Measurements from ENCODE around the gene S100A1. TPM values are rescaled to one million over a fixed set of nuclear protein-coding genes. Genes with fewer than 3 reads are reported as not detected.

Gene S100A1
- total RNA-seq, 1 donor from 2014 or later: 5.6 TPM

DNA sequence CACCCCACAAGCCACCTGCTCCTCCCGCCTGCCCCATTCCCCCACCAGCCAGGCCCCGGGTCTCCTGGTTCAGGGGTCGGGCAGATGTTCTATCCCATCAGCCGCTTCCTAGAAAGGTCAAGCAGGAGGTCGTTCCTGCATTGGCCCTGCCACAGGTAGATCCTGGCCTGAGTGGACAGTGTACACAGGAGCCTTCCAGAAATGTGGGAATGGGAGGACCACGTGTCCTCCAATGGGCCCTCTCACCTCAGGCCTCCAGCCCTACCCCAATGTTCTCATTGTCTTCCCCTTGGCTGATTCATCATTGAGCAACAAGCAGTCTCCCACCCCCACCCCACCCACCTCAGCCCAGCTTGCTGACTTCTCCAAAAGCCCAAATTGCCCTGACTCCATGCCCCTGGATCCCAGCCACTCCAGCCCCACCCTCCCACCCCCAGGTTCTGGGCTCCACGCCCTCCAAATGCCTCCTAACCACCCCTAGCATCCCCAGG lies 17.4 kb upstream of the S100A1 start:
- no peak for DNase-seq

DNA sequence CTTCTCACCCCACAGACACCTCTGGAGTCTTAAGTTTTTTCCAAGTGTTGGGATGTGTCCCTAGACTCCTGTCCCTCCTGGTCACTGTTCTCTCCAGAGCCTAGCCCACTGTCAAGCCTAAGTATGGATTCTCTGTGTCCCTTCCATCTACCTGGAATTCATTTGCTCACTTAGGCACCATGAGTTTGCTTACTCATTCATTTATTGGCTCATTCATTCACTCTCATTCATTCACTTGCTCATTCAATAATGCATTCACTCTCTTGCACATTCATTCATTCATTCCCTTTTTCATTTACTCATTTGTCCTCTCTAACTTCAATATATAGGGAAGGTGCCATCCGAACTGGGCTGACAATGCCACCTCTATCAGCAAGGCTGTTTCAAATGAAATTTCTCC lies 16.9 kb upstream of the S100A1 start:
- DNase-seq: no peak

DNA sequence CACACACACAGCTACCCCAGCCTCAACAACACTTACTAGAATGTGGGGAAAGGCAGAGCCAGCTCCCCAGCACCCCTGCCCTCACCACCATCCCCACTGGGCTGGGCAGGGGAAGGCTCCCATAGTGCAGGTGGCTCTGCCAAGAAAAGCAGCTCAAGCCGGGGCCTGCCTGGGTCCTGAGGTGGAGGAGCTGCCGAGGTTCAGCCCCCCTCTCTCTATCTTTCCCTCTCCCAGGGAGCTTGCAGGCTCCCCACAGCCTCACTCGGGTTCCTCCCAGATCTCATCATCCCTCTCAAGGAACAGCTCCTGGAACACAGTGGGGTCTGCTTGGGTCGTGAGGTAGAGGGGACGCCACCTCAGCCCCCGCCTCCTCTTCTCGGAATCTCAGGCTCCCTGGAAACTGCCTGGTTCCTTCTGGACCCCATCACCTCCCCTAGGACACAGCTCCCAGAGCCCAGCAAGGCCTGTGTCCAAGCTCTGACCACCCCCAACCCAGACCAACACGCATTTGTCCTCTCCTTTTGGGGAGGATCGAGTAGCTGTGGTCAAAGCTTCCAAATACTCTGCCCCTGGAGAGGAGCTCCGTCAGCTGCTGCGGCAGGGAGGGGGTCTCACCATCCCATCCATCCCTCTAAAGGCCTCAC lies 16.0 kb upstream of the S100A1 start:
- no peak for DNase-seq

DNA sequence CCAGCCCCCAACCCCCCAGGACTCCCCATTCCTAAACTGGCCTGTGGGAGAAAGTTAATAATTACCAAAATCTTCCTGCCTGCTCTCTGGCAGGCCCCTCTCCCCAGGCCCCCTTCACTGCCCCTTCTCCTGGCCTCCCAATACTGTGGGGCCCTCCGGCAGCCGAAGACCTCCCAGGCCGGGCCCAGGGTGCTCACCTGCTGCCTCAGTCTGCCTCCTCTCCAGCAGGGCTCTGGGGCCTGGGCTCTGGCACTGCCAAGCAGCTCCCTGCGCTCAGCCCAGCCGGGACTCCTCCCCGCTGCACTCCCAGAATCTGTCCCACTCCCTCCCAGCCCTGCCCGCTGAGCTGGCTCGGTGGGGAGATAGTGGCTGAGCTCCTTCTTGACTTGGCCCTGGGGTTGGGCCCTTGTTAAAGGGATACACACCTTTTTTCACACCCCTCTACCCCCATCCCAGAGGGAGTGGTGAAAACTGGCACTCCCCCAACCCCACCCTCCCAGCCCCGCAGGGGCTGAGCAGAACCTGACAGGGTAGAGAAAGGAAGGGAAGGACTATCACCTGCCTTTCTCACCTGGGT lies 15.4 kb upstream of the S100A1 start, which contains the start of gene S100A16:
TSS of gene S100A16 (minus strand) at position 383 of the 577 bp plus-strand sequence. CDS start 4,986 bp downstream, outside the sequence.
- peak; percentile 34 for DNase-seq

DNA sequence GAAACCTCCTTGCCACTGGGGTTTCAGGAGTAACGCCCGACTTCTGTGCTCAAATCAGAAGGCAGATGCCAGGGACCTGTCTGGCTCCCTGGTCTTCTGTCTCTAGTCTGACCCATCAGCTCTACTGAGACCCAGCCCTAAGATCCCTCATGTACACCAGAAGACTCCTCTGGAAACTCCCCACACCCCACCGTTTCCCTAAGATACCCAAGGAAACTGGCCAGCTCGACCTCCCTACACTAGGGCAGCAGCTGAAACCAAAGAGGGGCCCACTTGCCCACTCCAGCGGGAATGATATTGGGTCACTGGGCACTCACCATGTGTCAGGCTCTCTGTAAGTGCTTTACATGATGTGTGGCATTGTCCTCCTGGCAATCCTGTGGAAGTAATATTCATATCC lies 14.8 kb upstream of the S100A1 start:
- no peak for DNase-seq

DNA sequence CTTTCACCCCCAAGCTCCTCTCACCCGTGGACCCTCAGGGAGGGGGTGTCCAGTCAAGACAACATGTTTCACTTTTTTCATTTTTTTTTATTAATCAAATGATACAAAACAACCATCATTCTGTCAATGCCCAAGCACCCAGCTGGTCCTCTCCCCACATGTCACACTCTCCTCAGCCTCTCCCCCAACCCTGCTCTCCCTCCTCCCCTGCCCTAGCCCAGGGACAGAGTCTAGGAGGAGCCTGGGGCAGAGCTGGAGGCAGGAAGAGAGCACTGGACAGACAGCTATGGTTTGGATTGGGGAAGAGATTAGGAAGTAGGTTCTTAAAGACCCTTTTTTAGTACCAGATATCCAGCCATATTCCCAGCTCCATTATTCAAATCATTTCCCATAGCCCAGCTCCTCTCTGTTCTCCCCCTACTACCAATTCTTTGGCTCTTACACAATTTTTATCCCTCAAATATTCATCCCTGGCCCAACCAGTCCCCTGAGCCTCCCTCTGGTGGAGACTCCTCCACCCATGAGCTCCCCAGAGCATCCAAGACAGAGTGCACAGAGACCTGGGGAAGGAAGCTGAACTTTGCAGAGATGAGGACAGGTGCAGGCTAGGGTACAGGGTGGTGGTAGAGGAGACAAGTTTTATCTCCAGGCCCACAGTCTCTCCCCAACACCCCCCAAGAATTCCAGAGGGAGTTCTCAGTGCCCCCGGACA lies 13.9 kb upstream of the S100A1 start:
- no peak for DNase-seq

DNA sequence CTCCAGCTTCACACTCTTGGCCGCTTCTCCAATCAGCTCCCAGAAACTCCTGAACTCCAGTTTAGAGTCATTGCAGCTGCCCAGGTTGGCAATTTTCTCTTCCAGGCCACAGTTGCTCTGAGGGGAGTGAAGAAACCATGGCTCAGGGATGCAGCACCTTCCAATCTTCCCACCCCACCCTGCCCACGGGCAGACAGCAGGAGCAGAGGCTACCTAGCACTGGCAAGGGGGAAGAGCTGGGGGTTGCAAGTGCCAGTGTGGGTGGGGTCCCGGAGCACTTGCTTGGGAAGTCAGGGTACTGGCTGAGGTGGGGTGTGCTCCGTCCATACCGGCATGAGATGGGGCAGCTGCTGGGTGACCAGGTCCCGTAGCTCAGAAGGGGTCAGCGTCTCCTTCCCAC lies 13.3 kb upstream of the S100A1 start:
- no peak for DNase-seq

DNA sequence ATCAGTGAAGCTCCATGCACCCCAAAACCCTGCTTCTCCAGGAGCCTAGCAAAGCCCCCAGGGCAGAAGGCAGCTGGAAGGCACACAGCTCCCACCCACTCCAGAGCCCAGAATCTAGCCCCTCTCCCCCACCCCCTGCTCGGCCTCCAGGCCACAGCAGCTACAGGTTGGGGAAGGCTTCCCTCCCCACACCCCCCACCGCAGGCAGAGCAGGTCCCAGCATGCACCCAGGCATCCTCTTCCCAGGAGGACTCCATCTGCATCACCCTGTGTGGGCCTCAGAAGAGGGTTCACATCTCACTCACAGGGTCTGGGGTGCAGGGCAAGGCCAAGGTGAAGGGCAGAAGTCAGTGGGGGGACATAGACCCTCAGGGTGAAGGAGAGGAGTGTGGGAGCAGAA lies 12.8 kb upstream of the S100A1 start:
- no peak for DNase-seq

DNA sequence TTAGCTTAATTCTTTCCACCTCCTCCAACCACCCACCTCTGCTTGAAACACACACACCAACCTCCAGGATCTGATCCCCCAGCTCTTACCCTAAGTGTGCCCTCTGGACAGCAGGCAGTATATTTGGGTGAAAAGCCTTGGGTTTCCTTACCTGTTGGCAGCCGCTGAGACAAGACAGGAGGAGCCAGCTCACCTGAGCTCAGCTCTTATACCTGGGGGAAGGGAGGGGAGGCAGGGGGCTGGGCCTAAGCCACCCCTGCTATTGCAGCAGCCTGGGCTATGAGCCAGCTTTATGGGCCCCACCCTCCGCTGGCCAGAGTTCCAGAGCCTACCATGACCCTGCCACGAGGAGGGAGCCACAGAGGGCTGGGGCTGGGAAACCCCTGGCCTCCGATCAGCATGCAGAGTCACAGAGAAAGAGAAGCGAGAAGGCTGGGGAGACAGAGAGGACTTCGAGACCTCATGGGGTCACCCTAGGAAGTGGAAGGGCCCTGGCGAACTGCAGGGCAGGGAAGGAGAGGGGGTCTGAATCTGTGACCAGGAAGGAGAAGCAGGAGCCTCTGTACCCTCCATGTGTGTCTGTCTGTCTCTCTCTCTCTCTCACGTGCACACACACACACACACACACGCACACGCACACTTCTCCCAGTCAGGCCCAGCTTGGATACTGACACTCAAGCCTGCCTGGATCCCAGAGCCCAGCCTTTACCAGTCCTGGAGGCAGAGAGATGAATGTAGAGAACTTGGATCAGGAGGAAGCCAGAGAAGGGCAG lies 11.9 kb upstream of the S100A1 start, which contains the start of gene S100A14:
TSS of gene S100A14 (minus strand) at position 182 of the 773 bp plus-strand sequence. CDS start 467 bp downstream, outside the sequence.
- no peak for DNase-seq

DNA sequence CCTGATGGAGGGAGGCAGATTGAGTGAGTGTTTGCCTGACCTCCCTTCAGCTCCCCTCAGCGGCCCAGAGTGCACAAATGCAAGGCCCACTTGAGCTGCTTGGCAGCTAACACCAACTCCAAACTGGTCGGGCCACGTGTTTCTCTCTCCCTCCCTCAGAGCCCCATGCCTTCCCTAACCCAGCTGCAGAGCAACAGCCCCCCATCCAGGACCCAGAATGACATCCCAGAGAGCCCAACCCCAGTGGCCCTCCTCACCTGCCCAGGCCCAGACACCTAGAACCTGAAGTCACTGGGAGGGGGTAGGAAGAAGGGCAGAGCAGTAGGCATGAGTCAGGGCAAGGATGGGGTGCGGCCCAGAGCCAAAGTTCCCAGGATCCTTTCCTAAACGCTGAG lies 11.3 kb upstream of the S100A1 start:
- DNase-seq: no peak

DNA sequence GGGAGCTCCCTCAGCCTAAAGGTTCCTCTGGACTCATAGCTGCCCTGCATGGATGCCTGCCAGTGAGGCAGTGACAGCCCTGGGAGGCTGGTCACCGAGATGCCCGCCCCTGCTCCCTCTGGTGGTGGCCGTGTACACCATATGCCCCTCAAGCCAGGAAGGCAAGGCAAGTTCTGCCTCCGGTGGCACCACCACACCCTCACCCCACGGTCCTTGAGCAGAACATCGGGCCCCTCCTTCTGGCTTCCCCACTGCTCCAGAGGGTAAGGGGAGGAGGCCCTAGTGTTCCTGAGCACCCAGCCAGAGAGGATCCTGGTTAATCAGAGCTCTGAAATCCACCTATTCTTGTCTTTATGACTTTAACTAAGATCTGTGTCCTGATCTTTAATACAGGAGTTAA lies 10.6 kb upstream of the S100A1 start:
- DNase-seq: peak; percentile 15

DNA sequence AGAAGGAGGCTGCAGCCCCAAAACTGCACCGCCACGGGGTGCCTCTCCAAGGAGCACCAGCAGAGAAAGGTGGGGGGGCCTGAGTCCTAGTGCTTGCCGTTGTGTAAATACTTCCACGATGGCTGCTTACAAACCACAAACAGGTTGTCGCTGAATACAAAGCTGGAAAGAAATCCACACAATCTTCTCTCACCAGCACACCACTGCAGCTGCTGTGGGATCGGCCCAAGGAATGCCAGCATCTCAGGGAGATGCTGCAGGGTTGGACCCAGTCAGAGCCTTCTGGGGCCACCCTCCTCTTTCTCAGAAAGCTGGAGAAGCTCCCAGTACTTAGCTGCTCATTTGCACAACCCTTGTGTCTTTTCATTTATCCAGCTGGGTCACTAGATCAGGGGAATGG lies 9.1 kb upstream of the S100A1 start:
- DNase-seq: no peak

DNA sequence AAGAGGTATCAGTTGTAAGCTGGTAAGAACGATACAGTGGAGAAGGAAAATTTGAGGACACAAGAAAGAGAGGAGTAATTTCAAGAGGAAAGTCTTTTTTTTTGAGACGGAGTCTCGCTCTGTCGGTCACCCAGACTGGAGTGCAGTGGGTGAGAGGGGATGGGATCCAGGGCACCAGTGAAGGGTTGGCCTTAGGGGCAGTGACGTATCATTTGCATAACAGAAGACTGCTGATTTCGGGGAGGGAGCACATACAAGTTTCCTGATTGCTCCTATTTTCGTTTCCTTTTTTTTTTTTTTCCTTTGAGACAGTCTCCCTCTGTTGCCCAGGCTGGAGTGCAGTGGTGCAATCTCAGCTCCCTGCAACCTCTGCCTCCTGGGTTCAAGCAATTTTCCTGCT lies 5.1 kb upstream of the S100A1 start:
- no peak for DNase-seq

DNA sequence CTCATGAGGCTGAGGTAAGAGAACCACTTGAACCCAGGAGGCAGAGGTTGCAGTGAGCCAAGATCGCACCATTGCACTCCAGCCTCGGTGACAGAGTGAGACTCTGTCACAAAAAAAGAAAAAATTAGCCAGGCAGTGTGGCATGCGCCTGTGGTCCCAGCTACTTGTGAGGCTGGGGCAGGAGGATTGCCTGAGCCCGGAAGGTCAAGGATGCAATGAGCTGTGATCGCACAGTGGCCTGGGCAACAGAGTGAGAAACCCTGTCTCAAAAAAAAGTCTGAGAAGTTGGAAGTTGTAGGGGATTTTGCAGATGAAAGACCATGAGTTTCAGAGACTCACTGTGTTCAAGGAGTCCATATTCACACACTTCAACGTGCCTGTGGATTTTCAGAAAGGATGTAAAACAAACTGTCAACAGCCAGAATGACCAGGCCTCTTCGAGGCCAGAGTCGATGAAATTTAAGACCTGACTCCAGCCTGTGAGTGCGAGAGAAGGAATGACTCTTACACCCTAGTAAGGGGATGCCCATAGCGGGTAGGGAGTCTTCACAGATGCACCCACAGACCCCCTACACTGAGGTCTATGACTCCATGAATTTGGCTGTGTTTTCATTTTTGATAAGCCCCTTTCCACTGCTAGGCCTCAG lies 3.1 kb upstream of the S100A1 start:
- no peak for DNase-seq

DNA sequence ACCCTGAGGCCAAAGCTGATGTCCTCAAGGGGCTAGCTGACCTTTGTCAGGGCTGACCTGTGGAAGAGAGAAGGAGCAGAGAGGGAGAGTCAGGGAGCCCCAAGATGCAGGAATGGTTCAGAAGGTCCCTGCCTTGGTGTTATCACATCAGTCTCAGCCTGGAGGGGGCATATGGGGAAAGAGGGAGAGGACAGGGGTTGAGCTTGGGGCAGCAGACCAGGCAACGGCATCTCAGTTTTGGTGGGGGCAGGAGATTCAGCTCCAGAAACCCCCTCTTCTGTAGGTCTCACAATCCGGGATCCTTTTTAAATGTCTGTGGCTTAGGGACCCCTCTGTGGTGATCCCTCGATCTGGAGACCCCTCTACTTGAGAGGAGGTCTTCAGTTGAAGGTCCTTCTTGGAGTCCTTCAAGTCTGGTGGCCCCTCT lies 1.7 kb upstream of the S100A1 start:
- DNase-seq: no peak

DNA sequence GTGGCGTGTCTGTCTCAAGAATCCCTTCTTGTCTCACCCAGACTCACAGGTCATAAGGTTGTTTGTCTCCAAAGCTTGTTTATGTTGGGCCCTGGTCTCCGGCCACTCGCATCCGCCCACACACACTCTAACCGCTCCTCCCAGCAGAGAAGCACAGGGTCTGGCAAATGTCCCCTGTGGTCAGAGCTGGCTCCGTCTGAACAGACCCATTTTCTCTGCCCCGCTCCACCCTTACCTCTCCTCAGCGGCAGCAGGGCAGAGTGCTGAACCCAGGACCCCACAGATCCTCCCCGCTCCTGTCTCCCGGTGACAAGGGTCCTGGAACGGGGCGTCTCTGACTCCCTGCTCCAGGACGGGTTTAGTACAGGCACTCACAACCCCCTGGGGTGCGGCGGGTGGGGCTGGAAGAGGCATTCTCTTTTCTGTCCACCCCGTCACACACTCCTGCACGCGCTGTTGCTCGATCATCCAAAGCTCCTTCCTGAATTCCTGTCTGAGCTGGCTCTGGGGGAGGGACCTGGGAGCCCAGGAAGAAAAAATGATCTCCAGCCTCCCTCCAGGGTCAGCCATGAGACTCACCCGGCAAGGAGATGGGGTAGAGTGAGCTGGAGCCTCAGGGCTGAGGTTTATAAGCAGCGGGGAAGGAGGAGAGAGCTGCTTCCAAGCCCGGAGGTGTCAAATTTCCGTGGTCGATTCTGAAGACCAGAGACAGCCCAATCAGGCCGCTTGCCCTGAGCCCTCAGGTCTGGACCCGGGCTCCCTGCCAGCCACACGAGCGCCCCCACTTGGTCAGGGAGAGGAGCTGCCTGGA lies 1.1 kb upstream of the S100A1 start, which contains the start of gene S100A13:
TSS of gene S100A13 (minus strand) at position 602 of the 811 bp plus-strand sequence. CDS start 1,033 bp downstream, outside the sequence.
- DNase-seq: peak; percentile 53

DNA sequence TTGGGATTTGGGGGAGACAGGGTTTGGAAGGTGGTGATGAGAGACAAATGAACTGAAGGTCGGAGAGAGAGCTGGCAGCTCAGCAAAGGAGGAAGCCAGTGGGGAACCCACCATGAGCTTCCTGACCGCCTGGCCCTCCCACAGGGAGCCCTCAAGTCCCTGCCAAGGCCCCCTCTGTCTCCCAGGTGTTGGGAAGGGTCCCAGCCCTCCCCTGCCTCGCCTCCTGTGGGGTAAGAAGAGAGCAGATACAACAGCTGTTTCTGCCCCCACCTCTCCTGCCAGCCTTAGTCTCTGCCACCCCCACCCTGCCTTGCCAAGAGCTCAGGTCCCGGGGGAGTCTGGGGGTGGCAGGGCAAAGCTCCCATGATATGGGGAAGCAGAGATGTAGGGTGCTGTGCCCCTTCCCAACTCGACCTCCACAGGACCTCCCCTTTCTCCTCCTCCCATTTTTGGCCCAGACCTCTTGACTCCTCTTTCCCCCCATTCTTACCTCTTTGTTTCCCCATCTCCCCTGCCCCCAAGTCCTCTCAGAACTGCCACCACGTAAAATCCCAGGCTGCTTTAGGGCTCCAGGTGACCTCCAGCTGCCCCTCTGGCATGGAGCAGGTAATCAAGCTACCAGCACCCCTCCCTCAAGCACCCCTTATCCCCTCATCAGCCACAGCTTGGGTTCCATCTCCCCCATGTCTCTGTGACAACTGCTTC lies 556 bp downstream of the S100A1 start:
- DNase-seq: no peak

DNA sequence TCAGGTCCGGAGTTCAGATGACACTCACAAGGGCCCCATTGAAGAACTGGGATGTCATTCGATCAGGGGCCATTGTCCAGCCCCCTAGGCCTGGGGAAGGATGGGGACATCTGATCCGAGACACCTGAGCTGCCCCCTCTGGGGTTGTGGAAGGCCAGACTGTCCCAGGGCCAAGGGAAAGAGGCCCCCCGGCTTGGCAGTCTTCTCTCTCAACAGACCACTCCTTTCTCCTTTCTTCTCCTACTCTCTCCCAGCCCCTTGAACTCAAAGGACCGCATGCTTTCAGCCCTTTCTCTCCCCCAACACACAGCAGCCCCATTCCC lies 1.1 kb downstream of the S100A1 start:
- DNase-seq: no peak

DNA sequence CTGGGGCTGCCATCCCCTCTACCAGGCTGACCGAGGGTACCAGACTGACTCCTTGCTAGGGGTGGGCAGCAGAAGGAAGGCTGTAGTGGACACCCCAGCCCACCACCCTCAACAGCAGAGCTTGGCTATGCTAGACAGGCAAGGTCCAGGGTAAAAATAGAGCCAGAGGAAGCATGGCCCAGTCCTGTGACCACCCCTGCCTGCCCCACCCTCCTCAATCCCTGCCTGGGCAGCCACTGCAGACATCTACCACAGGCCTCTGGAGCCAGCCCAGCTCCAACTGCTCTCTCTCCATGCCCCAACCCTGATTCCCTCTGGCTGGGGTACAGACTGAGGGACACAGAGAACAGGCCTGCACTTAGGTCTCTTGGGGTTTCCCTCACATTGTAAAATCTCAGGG lies 1.7 kb downstream of the S100A1 start:
- no peak for DNase-seq

DNA sequence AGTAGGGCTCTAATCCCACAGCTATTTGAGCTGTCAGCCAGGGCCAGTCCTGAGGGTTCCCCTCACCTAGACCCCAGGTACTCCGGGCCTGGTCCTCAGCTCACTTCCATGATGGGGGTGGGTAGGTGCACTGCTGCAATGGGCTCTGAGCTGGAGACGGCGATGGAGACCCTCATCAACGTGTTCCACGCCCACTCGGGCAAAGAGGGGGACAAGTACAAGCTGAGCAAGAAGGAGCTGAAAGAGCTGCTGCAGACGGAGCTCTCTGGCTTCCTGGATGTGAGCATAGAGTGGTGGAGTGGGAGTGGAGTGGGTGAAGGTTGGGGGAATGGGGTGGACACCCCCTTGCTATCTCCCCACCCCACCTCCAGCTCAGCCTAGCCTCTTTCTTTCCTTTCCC lies 2.1 kb downstream of the S100A1 start:
- no peak for DNase-seq
